ENCODE data around the gene ERI3.

Gene ERI3

DNA sequence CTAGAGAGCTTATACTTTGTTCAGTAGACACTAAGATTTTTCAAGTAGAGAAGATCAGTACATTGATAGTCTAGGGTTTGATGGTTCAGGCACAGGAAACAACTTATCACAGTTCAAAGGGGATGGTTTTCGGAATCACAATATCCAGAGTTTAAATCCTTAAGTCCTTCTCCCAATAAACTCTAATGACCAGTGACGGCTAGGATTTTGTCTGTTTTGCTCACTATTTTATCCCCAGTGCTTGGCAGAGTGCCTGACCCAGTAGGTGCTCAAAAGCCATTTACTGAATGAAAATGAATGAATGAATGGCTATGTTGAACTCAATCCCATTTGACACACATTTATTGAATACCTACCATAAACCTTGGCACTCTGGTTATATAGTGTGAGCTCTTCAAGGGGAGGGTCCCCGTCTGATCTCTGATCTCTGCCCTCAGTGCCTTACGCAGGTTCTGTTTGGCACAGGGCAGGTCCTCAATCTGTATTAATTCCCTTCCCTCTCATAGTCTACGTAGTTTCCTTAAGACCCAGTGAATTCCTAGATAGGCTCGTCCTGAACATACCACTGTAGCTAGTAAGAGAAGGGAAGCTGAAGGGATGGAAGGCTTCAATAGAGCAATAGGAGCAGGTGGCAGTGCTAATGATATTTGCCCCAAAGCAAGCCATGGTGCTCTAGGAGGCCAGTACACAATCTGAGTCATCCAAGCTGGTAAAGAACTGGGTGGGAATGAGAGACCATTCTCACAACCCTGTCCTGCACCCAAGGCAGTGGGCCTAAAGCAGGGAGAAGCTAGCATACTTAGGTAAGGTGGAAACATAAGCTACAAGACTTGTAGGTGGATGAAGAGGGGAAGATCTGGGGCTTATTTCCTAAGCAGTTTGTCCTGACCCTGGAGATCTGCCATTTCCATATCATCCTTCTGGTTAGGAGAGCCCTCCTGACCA is 88.4 kb downstream of the ERI3 start:
- Histone ChIP-seq H3K36me3 (ENCODE audit: control insufficient read depth, insufficient read depth, low read length) (no peaks in the 10 kb centered on the region), H3K4me3 (replicated peaks; ENCODE audit: low read depth, low read length) (no peak overlapping the region), H3K27me3 (replicated peaks; ENCODE audit: control insufficient read depth, insufficient read depth, low read length) (no peaks in the 10 kb centered on the region)
- DNase-seq (ENCODE audit: extremely low read depth, insufficient read length): no peak
- TF ChIP-seq, protein P1, sequence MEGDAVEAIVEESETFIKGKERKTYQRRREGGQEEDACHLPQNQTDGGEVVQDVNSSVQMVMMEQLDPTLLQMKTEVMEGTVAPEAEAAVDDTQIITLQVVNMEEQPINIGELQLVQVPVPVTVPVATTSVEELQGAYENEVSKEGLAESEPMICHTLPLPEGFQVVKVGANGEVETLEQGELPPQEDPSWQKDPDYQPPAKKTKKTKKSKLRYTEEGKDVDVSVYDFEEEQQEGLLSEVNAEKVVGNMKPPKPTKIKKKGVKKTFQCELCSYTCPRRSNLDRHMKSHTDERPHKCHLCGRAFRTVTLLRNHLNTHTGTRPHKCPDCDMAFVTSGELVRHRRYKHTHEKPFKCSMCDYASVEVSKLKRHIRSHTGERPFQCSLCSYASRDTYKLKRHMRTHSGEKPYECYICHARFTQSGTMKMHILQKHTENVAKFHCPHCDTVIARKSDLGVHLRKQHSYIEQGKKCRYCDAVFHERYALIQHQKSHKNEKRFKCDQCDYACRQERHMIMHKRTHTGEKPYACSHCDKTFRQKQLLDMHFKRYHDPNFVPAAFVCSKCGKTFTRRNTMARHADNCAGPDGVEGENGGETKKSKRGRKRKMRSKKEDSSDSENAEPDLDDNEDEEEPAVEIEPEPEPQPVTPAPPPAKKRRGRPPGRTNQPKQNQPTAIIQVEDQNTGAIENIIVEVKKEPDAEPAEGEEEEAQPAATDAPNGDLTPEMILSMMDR (IDR thresholded peaks at IDR 0.05; ENCODE audit: insufficient read depth, low read length, poor library complexity, severe bottlenecking): no peak

DNA sequence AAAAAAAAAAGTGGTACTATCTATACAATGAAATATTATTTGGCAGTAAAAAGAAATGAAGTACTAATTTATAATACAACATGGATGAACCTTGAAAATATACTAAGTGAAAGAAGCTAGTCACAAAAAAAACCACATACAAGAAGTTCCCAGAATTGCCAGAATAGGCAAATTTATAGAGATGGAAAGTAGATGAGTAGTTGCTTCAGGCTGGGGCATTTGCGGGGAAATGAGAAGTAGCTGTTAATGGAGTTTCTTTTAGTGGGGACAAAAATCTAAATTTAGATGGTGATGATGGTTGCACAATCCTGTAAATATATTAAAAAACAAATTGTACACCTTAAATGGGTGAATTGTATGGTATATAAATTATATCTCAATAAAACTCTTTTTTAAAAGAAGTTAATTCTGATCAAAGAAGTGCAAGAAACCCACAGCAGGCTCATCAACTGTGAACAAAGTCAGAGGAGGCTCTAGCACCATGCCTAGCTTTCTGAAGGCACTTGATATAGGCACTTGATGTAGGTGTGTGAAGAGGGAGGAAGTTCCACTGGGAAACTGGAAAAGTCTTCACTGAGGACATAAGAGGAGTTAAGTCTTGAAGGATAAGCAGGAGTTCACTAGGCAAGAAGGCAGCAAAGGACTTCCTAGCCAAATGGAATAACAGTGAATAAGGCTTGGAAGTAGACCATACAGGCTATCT is 89.2 kb downstream of the ERI3 start:
- H3K27me3 ChIP-seq (replicated peaks; ENCODE audit: control insufficient read depth, insufficient read depth, low read length): no peaks in the 10 kb centered on the region
- DNase-seq (ENCODE audit: extremely low read depth, insufficient read length): no peak
- no peak overlapping the region for H3K4me3 ChIP-seq (replicated peaks; ENCODE audit: low read depth, low read length)
- H3K36me3 ChIP-seq (ENCODE audit: control insufficient read depth, insufficient read depth, low read length): no peaks in the 10 kb centered on the region
- TF ChIP-seq, protein P1 (IDR thresholded peaks at IDR 0.05; ENCODE audit: insufficient read depth, low read length, poor library complexity, severe bottlenecking): no peak

DNA sequence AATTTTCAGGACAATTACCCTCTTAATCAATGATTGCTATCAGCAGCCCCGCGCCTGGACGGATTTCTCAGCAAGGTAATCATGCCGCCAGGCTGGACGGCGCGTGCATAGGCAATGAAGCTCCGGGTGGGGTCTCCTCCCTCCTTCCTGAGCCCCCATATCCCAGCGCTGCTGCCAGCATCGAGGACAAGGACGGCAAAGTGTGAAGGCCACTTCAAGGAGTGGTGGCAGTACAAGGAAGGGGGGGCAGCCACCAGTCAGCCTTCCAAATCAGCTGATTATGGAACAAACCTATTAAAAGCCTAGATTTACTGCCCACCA is 90.6 kb downstream of the ERI3 start:
- TF ChIP-seq, protein P1 (IDR thresholded peaks at IDR 0.05; ENCODE audit: insufficient read depth, low read length, poor library complexity, severe bottlenecking): no peak
- H3K36me3 ChIP-seq (ENCODE audit: control insufficient read depth, insufficient read depth, low read length): no peaks in the 10 kb centered on the region

DNA sequence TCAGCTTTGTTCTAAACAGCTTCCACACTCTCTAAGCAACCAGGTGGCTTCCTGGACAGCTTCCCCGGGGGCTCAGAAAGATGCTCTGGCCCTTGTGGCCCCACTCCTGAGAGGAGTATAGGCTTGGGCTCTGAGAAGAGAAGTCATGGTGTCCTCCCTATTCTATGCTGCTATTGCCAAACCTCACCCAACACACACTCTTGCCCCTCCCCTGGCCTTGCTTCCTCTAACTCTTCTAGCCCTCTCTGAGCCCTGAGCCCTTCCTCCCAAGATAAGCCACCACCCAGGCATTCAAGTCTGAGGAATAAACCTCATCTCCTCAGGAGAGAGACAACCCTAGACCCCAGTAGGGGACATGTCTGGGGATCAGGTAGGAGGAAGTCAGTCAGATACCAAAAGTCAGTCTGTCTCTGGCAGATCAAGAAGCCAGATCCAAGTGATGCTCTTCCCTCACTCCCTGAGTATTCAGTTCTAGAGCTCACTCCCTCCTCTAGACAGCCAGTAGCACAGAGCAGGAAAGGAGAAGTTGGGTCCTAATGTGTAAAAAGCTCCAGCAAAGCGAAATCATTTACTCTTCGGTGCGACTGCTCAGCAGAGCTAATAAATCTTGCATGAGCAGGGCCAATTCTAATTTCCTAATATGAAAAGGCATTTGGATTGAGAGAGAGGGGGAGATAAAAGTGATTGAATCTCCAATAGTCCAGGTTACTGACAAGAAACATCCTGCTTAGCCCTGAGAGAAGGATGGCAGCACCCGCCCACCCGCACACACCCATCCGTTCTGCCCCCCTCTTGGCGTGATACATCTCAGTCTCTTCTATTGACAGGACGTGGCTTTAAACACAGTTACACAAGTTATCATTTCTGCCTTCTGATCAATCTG is 91.2 kb downstream of the ERI3 start:
- H3K27me3 ChIP-seq (replicated peaks; ENCODE audit: control insufficient read depth, insufficient read depth, low read length): no peaks in the 10 kb centered on the region
- DNase-seq (ENCODE audit: extremely low read depth, insufficient read length): no peak
- H3K4me3 ChIP-seq (replicated peaks; ENCODE audit: low read depth, low read length): no peak overlapping the region
- TF ChIP-seq, protein P1 (IDR thresholded peaks at IDR 0.05; ENCODE audit: insufficient read depth, low read length, poor library complexity, severe bottlenecking): no peak
- H3K36me3 ChIP-seq (ENCODE audit: control insufficient read depth, insufficient read depth, low read length): no peaks in the 10 kb centered on the region

More for the DNA sequence above, 90.6 kb downstream of the ERI3 start:
- H3K27me3 ChIP-seq (replicated peaks; ENCODE audit: control insufficient read depth, insufficient read depth, low read length): no peaks in the 10 kb centered on the region
- DNase-seq (ENCODE audit: extremely low read depth, insufficient read length): no peak
- no peak overlapping the region for H3K4me3 ChIP-seq (replicated peaks; ENCODE audit: low read depth, low read length)

DNA sequence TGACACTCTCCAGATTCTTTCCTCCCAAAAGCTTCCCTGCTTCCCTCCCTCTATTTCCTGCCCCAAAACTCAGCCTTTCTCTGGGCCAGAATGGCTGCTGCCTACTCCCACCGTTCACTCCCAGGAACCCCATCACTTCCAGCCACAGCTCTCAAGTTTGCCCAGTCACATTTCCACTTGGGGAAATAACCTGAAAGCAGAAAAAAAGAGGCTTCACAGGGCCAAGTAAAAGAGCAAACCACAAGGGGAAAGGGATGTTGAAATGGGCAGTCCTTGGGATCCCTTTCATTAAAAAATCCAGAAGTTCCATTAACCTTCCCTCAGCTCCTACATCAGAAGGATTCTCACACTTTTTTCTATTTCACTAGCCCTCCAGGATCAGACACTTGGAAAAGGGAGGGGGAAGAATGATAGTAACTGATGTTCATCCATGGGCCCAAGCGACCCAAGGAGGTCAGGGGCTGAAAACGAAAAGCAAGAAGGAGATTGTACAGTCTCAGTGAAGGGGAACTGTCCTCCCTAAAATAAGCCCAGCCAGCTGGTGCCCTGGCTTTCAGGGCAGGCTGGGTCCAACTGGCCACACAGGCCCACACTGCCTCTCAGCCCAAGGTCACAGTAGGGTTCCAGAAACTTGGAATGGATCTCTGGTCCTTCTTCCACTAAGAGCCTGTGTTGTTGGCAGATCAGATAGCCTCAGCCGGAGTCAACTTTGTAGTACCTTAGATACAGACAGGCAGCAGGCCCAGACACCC is 92.1 kb downstream of the ERI3 start:
- TF ChIP-seq, protein P1 (IDR thresholded peaks at IDR 0.05; ENCODE audit: insufficient read depth, low read length, poor library complexity, severe bottlenecking): no peak
- H3K27me3 ChIP-seq (replicated peaks; ENCODE audit: control insufficient read depth, insufficient read depth, low read length): no peaks in the 10 kb centered on the region
- no peaks in the 10 kb centered on the region for H3K36me3 ChIP-seq (ENCODE audit: control insufficient read depth, insufficient read depth, low read length)
- no peak for DNase-seq (ENCODE audit: extremely low read depth, insufficient read length)
- no peak overlapping the region for H3K4me3 ChIP-seq (replicated peaks; ENCODE audit: low read depth, low read length)

Measured in GM06990 (cell line).